Osteoblast (primary cell): ENCODE data around the gene GRAMD1B. TPM values are rescaled to one million over a fixed set of nuclear protein-coding genes. Genes with fewer than 3 reads are reported as not detected.

Experiments used
- DNase-seq: peaks from one replicate; pipeline ENCODE4 v3.0.0; 2011; ENCODE audit warnings: low spot score, mixed read lengths; ENCODE audit not compliant: insufficient read length; ENCODE audit errors: missing footprints
- H2AFZ ChIP-seq: 2 replicates; pipeline ENCODE4 v1.6.0; 2011; ENCODE audit warnings: mild to moderate bottlenecking, low read length
- H3K27ac ChIP-seq: 2 replicates; pipeline ENCODE4 v1.5.1; 2011; ENCODE audit warnings: mild to moderate bottlenecking, low read depth, low read length, moderate library complexity
- H3K27me3 ChIP-seq: 2 replicates; pipeline ENCODE4 v1.6.0; 2012; ENCODE audit warnings: mild to moderate bottlenecking, control low read depth, inconsistent platforms, low read length, moderate library complexity; ENCODE audit not compliant: insufficient read depth
- H3K36me3 ChIP-seq: 2 replicates; pipeline ENCODE4 v1.5.1; 2011; ENCODE audit warnings: mild to moderate bottlenecking, low read length, control low read depth, moderate library complexity; ENCODE audit not compliant: insufficient read depth
- H3K4me1 ChIP-seq: 2 replicates; pipeline ENCODE4 v1.5.1; 2011; ENCODE audit warnings: mild to moderate bottlenecking, low read length, control low read depth, moderate library complexity; ENCODE audit not compliant: insufficient read depth
- H3K4me2 ChIP-seq: 2 replicates; pipeline ENCODE4 v1.6.0; 2011; ENCODE audit warnings: mild to moderate bottlenecking, low read length; ENCODE audit not compliant: insufficient read depth
- H3K4me3 ChIP-seq: fragments of 200-600 bp; sonication (generic); 3 replicates; pipeline ENCODE4 v1.5.1; 2012; ENCODE audit warnings: mild to moderate bottlenecking, low read length, inconsistent platforms; ENCODE audit not compliant: insufficient read depth
- H3K79me2 ChIP-seq: 2 replicates; pipeline ENCODE4 v1.6.0; 2012; ENCODE audit warnings: mild to moderate bottlenecking, low read length, control low read depth, inconsistent platforms; ENCODE audit not compliant: insufficient read depth
- H3K9me3 ChIP-seq: 2 replicates; pipeline ENCODE4 v1.5.1; 2011; ENCODE audit warnings: low read depth, low read length, control low read depth
- H4K20me1 ChIP-seq: 2 replicates; pipeline ENCODE4 v1.6.0; 2012; ENCODE audit warnings: mild to moderate bottlenecking, low read length, control low read depth; ENCODE audit not compliant: insufficient read depth
- total RNA-seq: library from RNA; depleted of rRNA; stranded (reverse); fragments of >200 nt; gene quantifications from 2 replicates; pipeline ENCODE4 v1.2.3, GENCODE V29; 2012
- TF ChIP-seq, protein P1 (sequence below): IDR thresholded peaks from 2 replicates; pipeline ENCODE4 v1.5.1; 2011; ENCODE audit warnings: mild to moderate bottlenecking, low read depth, low read length, moderate library complexity; ENCODE audit errors: extremely low read depth

GRAMD1B gene
- total RNA-seq, 1 donor: 15.2 TPM

GRCh38 chr11:123573286-123573685 is 143.2 kb downstream of the GRAMD1B start:
- Histone ChIP-seq H3K9me3 (no peaks in the 10 kb centered on the region), H3K4me1 (peaks cover 9% of the 10 kb centered on the region), H3K4me2 (no peak overlapping the region), H3K27me3 (no peaks in the 10 kb centered on the region), H3K36me3 (no peaks in the 10 kb centered on the region), H2AFZ (no peak overlapping the region), H3K79me2 (peaks cover 57% of the 10 kb centered on the region), H3K27ac (no peak overlapping the region), H4K20me1 (peaks cover 46% of the 10 kb centered on the region), H3K4me3 (no peak overlapping the region)
- peak; percentile 36 for DNase-seq
- TF ChIP-seq, protein P1, sequence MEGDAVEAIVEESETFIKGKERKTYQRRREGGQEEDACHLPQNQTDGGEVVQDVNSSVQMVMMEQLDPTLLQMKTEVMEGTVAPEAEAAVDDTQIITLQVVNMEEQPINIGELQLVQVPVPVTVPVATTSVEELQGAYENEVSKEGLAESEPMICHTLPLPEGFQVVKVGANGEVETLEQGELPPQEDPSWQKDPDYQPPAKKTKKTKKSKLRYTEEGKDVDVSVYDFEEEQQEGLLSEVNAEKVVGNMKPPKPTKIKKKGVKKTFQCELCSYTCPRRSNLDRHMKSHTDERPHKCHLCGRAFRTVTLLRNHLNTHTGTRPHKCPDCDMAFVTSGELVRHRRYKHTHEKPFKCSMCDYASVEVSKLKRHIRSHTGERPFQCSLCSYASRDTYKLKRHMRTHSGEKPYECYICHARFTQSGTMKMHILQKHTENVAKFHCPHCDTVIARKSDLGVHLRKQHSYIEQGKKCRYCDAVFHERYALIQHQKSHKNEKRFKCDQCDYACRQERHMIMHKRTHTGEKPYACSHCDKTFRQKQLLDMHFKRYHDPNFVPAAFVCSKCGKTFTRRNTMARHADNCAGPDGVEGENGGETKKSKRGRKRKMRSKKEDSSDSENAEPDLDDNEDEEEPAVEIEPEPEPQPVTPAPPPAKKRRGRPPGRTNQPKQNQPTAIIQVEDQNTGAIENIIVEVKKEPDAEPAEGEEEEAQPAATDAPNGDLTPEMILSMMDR: no peak

- Histone ChIP-seq H3K36me3 (peaks cover 3% of the 10 kb centered on the region), H3K9me3 (no peaks in the 10 kb centered on the region), H3K79me2 (peaks cover 41% of the 10 kb centered on the region), H3K4me3 (no peak overlapping the region), H3K27ac (no peak overlapping the region), H3K27me3 (no peaks in the 10 kb centered on the region), H3K4me2 (no peak overlapping the region), H4K20me1 (peaks cover 49% of the 10 kb centered on the region), H2AFZ (no peak overlapping the region), H3K4me1 (peaks cover 9% of the 10 kb centered on the region)
- TF ChIP-seq, protein P1: no peak
- DNase-seq: peak; percentile 69
Observed at GRCh38 chr11:123575441-123575840, 145.4 kb downstream of the GRAMD1B start.

DNA sequence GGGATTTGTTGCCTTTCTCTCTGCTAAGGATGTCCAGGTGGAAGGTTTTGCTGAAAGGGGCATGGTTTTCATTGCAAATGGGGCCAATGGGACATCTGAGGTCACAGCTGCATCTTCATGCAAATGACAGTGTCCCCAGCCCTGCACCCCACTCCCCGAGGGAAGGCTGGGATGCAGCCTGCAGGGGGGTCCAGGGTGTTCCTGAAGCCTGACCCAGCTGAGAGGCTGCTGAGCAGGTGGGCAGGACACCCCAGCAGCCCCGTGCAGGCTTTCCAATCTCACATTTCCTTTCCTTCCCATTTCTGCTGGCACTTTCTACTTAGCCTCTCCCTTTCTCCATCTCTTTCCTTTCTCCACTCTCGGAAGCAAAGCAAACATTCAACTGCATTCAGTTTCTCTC is 146.0 kb downstream of the GRAMD1B start:
- TF ChIP-seq, protein P1: no peak

GRCh38 chr11:123576501-123576900 is 146.4 kb downstream of the GRAMD1B start:
- H3K27me3 ChIP-seq: no peaks in the 10 kb centered on the region
- H3K9me3 ChIP-seq: no peaks in the 10 kb centered on the region
- peaks cover 9% of the 10 kb centered on the region for H3K4me1 ChIP-seq
- no peak overlapping the region for H3K27ac ChIP-seq
- H4K20me1 ChIP-seq: peaks cover 52% of the 10 kb centered on the region
- peak; percentile 78 for DNase-seq
- H3K36me3 ChIP-seq: peaks cover 3% of the 10 kb centered on the region
- H3K4me3 ChIP-seq: peak overlapping the region; percentile 57
- H3K4me2 ChIP-seq: peak overlapping the region; percentile 59
- no peak overlapping the region for H2AFZ ChIP-seq
- TF ChIP-seq, protein P1: no peak
- H3K79me2 ChIP-seq: peaks cover 32% of the 10 kb centered on the region

More for the DNA sequence above, 146.0 kb downstream of the GRAMD1B start:
- Histone ChIP-seq H3K4me2 (peak overlapping the region; percentile 59), H2AFZ (no peak overlapping the region), H3K4me1 (peaks cover 9% of the 10 kb centered on the region), H3K9me3 (no peaks in the 10 kb centered on the region), H3K36me3 (peaks cover 3% of the 10 kb centered on the region), H3K27ac (no peak overlapping the region), H3K4me3 (peak overlapping the region; percentile 57), H3K79me2 (peaks cover 36% of the 10 kb centered on the region), H3K27me3 (no peaks in the 10 kb centered on the region), H4K20me1 (peaks cover 52% of the 10 kb centered on the region)
- peak; percentile 9 for DNase-seq
